ENCODE measurements around the gene DPF3.

GRCh38 chr14:72812292-72812851, 81.5 kb downstream of the DPF3 start:
- no peak for TF ChIP-seq GATA2 (IDR thresholded peaks at IDR 0.05; ENCODE audit: low read depth, low read length)
- TF ChIP-seq GATA3 (IDR thresholded peaks at IDR 0.05; ENCODE audit: low read depth, low read length), result no peak
